Measurements from ENCODE around the gene ELP4. TPM values are rescaled to one million over a fixed set of nuclear protein-coding genes. Genes with fewer than 3 reads are reported as not detected.

Gene ELP4
- total and polyA plus RNA-seq, 9 of the 15 experiments (the other 6 are each of a cell fraction or from before 2014, with no cell fraction given), result 24.1 to 60.3 (median 38.7) TPM

GRCh38 chr11:31509429-31510345 lies at the start of gene ELP4, which contains the start of gene IMMP1L (continued):
- TF ChIP-seq NFYB (IDR thresholded peaks at IDR 0.05; ENCODE audit: extremely low read depth, insufficient read length), result peak; percentile 93
- peak; percentile 43 to 48 for TF ChIP-seq E2F6 (IDR thresholded peaks at IDR 0.05; ENCODE audit: borderline replicate concordance in 1 of 2, extremely low read depth in 1 of 2, insufficient read depth in 1 of 2, insufficient read length in 1 of 2, low read depth in 1 of 2, low read length in 1 of 2, poor library complexity in 1 of 2, severe bottlenecking in 1 of 2)
- TF ChIP-seq NR2C2 (CRISPR knock-in tag; IDR thresholded peaks at IDR 0.05), result peak; percentile 75
- TF ChIP-seq NR2C2 (tag; IDR thresholded peaks at IDR 0.05), result peak; percentile 73
- peak; percentile 69 for TF ChIP-seq SIN3B (IDR thresholded peaks at IDR 0.05; ENCODE audit: low read depth)
- peak; percentile 21; the same call in 1 of the 2 replicates for TF ChIP-seq ZNF12 (CRISPR knock-in tag; IDR thresholded peaks at IDR 0.05)
- TF ChIP-seq PML (IDR thresholded peaks at IDR 0.05; ENCODE audit: low read length), result peak; percentile 31; the same call in 1 of the 2 replicates
- TF ChIP-seq DACH1 (IDR thresholded peaks at IDR 0.05; ENCODE audit: partially characterized antibody), result no peak
- no peak for TF ChIP-seq ZNF696 (CRISPR knock-in tag; conservative IDR thresholded peaks at IDR 0.05)
- TF ChIP-seq THRAP3 (IDR thresholded peaks at IDR 0.05; ENCODE audit: borderline replicate concordance), result no peak
- no peak for TF ChIP-seq SRSF7 (optimal IDR thresholded peaks at IDR 0.05; ENCODE audit: low read depth, low read length)
- TF ChIP-seq, protein P1, sequence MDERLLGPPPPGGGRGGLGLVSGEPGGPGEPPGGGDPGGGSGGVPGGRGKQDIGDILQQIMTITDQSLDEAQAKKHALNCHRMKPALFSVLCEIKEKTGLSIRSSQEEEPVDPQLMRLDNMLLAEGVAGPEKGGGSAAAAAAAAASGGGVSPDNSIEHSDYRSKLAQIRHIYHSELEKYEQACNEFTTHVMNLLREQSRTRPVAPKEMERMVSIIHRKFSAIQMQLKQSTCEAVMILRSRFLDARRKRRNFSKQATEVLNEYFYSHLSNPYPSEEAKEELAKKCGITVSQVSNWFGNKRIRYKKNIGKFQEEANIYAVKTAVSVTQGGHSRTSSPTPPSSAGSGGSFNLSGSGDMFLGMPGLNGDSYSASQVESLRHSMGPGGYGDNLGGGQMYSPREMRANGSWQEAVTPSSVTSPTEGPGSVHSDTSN (CRISPR knock-in tag; IDR thresholded peaks at IDR 0.05; ENCODE audit: low read depth), result no peak
- TF ChIP-seq, protein P1 (tag; conservative IDR thresholded peaks at IDR 0.05; ENCODE audit: low read depth), result peak; percentile 20; the same call in 1 of the 2 replicates
- no peak for TF ChIP-seq SRF (CRISPR knock-in tag; IDR thresholded peaks at IDR 0.05)
- TF ChIP-seq TRIM28 (IDR thresholded peaks at IDR 0.05), result no peak
- TF ChIP-seq HCFC1 (IDR thresholded peaks at IDR 0.05; ENCODE audit: low read depth, low read length), result peak; percentile 36; the same call in 1 of the 2 replicates
- TF ChIP-seq ZNF174 (CRISPR knock-in tag; IDR thresholded peaks at IDR 0.05), result no peak
- peak; percentile 86 for TF ChIP-seq NFRKB (IDR thresholded peaks at IDR 0.05; ENCODE audit: low read depth)
- TF ChIP-seq TAF7 (tag; IDR thresholded peaks at IDR 0.05), result peak; percentile 80
- no peak for TF ChIP-seq ATF1 (CRISPR knock-in tag; IDR thresholded peaks at IDR 0.05)
- peak; percentile 93 for TF ChIP-seq ATF1 (tag; IDR thresholded peaks at IDR 0.05)
- TF ChIP-seq PHF8 (IDR thresholded peaks at IDR 0.05; ENCODE audit: borderline replicate concordance, low read length), result peak; percentile 97; the same call in 1 of the 2 replicates
- 0 out of 2 replicates have a peak, but pooled peaks have one; percentile 8 for TF ChIP-seq EP300 (IDR thresholded peaks at IDR 0.05; ENCODE audit: low read length)
- TF ChIP-seq MAFG (tag; conservative IDR thresholded peaks at IDR 0.05), result no peak

All from K562 (cell line).